ENCODE data around the gene FAM120A.

- TF ChIP-seq POLR2A (IDR thresholded peaks at IDR 0.05) = no peak
- TF ChIP-seq, protein P1, sequence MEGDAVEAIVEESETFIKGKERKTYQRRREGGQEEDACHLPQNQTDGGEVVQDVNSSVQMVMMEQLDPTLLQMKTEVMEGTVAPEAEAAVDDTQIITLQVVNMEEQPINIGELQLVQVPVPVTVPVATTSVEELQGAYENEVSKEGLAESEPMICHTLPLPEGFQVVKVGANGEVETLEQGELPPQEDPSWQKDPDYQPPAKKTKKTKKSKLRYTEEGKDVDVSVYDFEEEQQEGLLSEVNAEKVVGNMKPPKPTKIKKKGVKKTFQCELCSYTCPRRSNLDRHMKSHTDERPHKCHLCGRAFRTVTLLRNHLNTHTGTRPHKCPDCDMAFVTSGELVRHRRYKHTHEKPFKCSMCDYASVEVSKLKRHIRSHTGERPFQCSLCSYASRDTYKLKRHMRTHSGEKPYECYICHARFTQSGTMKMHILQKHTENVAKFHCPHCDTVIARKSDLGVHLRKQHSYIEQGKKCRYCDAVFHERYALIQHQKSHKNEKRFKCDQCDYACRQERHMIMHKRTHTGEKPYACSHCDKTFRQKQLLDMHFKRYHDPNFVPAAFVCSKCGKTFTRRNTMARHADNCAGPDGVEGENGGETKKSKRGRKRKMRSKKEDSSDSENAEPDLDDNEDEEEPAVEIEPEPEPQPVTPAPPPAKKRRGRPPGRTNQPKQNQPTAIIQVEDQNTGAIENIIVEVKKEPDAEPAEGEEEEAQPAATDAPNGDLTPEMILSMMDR (IDR thresholded peaks at IDR 0.05) = no peak
Measured at GRCh38 chr9:93480262-93480661, 28.8 kb downstream of the FAM120A start.
